H9 (cell line): ENCODE measurements around the gene MED13L. TPM values are rescaled to one million over a fixed set of nuclear protein-coding genes. Genes with fewer than 3 reads are reported as not detected.
"Not testable (repeated sequence)": the region's sequence is repeated elsewhere in the genome, so short reads cannot be mapped to it uniquely, and the experiment has no call there.

Source experiments
- DNase-seq: peaks from one replicate; pipeline ENCODE4 v3.0.0-alpha.2; 2017
- H2AFZ ChIP-seq: one replicate; pipeline ENCODE4 v1.6.1; 2013; ENCODE audit warnings: mild to moderate bottlenecking, low read length, control low read depth, moderate library complexity
- H2AK5ac ChIP-seq: 2 replicates; pipeline ENCODE4 v1.6.1; 2013; ENCODE audit warnings: low read length, control low read depth, mixed read lengths; ENCODE audit not compliant: insufficient read length
- H2BK120ac ChIP-seq: one replicate; pipeline ENCODE4 v1.6.1; 2013; ENCODE audit warnings: low read depth, mild to moderate bottlenecking, low read length, control low read depth, inconsistent platforms; ENCODE audit not compliant: poor library complexity, severe bottlenecking
- H2BK12ac ChIP-seq: 2 replicates; pipeline ENCODE4 v1.6.1; 2013; ENCODE audit warnings: low read length, control low read depth, mixed read lengths, low read depth; ENCODE audit not compliant: insufficient read length
- H2BK15ac ChIP-seq: 2 replicates; pipeline ENCODE4 v1.6.1; 2013; ENCODE audit warnings: low read depth, low read length, control low read depth
- H2BK20ac ChIP-seq: one replicate; pipeline ENCODE4 v1.6.1; 2013; ENCODE audit warnings: low read depth, mild to moderate bottlenecking, low read length, control low read depth, inconsistent platforms; ENCODE audit not compliant: poor library complexity, severe bottlenecking
- H2BK5ac ChIP-seq: 2 replicates; pipeline ENCODE4 v1.6.1; 2013; ENCODE audit warnings: low read length, control low read depth, mixed read lengths; ENCODE audit not compliant: insufficient read length
- H3K14ac ChIP-seq: 2 replicates; pipeline ENCODE4 v1.6.1; 2013; ENCODE audit warnings: low read length, control low read depth; ENCODE audit not compliant: insufficient read depth
- H3K18ac ChIP-seq: 2 replicates; pipeline ENCODE4 v1.6.1; 2013; ENCODE audit warnings: low read depth, mild to moderate bottlenecking, mixed read lengths, low read length, control low read depth; ENCODE audit not compliant: insufficient read length
- H3K23ac ChIP-seq: 2 replicates; pipeline ENCODE4 v1.6.1; 2013; ENCODE audit warnings: low read length, control low read depth, mixed read lengths, low read depth; ENCODE audit not compliant: insufficient read length
- H3K23me2 ChIP-seq: 2 replicates; pipeline ENCODE4 v1.6.1; 2013; ENCODE audit warnings: low read depth, mild to moderate bottlenecking, mixed read lengths, low read length, control low read depth; ENCODE audit not compliant: insufficient read length, poor library complexity, severe bottlenecking
- H3K27ac ChIP-seq: 2 replicates; pipeline ENCODE4 v1.5.1; 2013; ENCODE audit warnings: low read length, control low read depth, mixed read lengths, low read depth; ENCODE audit not compliant: insufficient read length
- H3K27me3 ChIP-seq: 2 replicates; pipeline ENCODE4 v1.6.1; 2013; ENCODE audit warnings: low read length, control low read depth, inconsistent platforms; ENCODE audit not compliant: insufficient read depth
- H3K4ac ChIP-seq: 2 replicates; pipeline ENCODE4 v1.6.1; 2013; ENCODE audit warnings: low read depth, mild to moderate bottlenecking, control low read depth, inconsistent platforms, low read length, moderate library complexity
- H3K4me1 ChIP-seq: 2 replicates; pipeline ENCODE4 v1.6.1; 2013; ENCODE audit warnings: low read length, control low read depth, inconsistent platforms; ENCODE audit not compliant: insufficient read depth
- H3K4me2 ChIP-seq: 2 replicates; pipeline ENCODE4 v1.6.1; 2013; ENCODE audit warnings: low read length, control low read depth, mixed read lengths; ENCODE audit not compliant: insufficient read length, insufficient read depth
- H3K56ac ChIP-seq: 2 replicates; pipeline ENCODE4 v1.6.1; 2013; ENCODE audit warnings: low read depth, mild to moderate bottlenecking, mixed read lengths, low read length, control low read depth; ENCODE audit not compliant: insufficient read length
- H3K79me1 ChIP-seq: 2 replicates; pipeline ENCODE4 v1.6.1; 2013; ENCODE audit warnings: low read depth, mild to moderate bottlenecking, moderate library complexity, low read length, control low read depth, inconsistent platforms; ENCODE audit not compliant: insufficient read depth, poor library complexity, severe bottlenecking
- H3K79me2 ChIP-seq: 2 replicates; pipeline ENCODE4 v1.6.1; 2013; ENCODE audit warnings: low read length, control low read depth, inconsistent platforms; ENCODE audit not compliant: insufficient read depth
- H3K9ac ChIP-seq: 2 replicates; pipeline ENCODE4 v1.6.1; 2013; ENCODE audit warnings: low read length, control low read depth, mixed read lengths; ENCODE audit not compliant: insufficient read length; ENCODE audit errors: extremely low read depth
- H3K9me3 ChIP-seq: one replicate; pipeline ENCODE4 v1.6.1; 2013; ENCODE audit warnings: low read depth, low read length, inconsistent platforms; ENCODE audit not compliant: control insufficient read depth
- H3T11ph ChIP-seq: one replicate; pipeline ENCODE4 v1.6.1; 2013; ENCODE audit warnings: mild to moderate bottlenecking, low read length, control low read depth, inconsistent platforms
- H4K20me1 ChIP-seq: one replicate; pipeline ENCODE4 v1.6.1; 2013; ENCODE audit not compliant: control insufficient read depth, insufficient read length, insufficient read depth
- H4K5ac ChIP-seq: 2 replicates; pipeline ENCODE4 v1.6.1; 2013; ENCODE audit warnings: low read depth, mild to moderate bottlenecking, mixed read lengths, low read length, control low read depth; ENCODE audit not compliant: insufficient read length
- H4K8ac ChIP-seq: replicated peaks from 2 replicates; pipeline ENCODE4 v1.6.1; 2013; ENCODE audit warnings: low read length, control low read depth, mixed read lengths, low read depth; ENCODE audit not compliant: insufficient read length
- H4K91ac ChIP-seq: 2 replicates; pipeline ENCODE4 v1.6.1; 2013; ENCODE audit warnings: low read depth, mild to moderate bottlenecking, moderate library complexity, mixed read lengths, low read length, control low read depth; ENCODE audit not compliant: insufficient read length
- H3K27ac Mint-ChIP-seq, 3 experiments: 2 replicates in 2 of 3; 3 replicates in 1 of 3; pipeline ENCODE4 v1.8.0; 2020 to 2021; ENCODE audit warnings: mixed read lengths in 3 of 3, mild to moderate bottlenecking in 1 of 3, moderate library complexity in 1 of 3
- H3K27me3 Mint-ChIP-seq: 2 replicates; pipeline ENCODE4 v1.8.0; 2021; ENCODE audit warnings: low read depth, mild to moderate bottlenecking, moderate library complexity, mixed read lengths
- H3K36me3 Mint-ChIP-seq, 3 experiments: 2 replicates in 2 of 3; 3 replicates in 1 of 3; pipeline ENCODE4 v1.8.0; 2020 to 2021; ENCODE audit warnings: low read depth in 3 of 3, mixed read lengths in 3 of 3; ENCODE audit not compliant: insufficient read depth in 1 of 3
- H3K4me1 Mint-ChIP-seq, 2 experiments: 2 replicates each; pipeline ENCODE4 v1.8.0; 2020; ENCODE audit warnings: mixed read lengths in 2 of 2
- H3K4me3 Mint-ChIP-seq, 2 experiments: 2 replicates in 1 of 2; 3 replicates in 1 of 2; pipeline ENCODE4 v1.8.0; 2020 to 2021; ENCODE audit warnings: mild to moderate bottlenecking in 2 of 2, mixed read lengths in 2 of 2, moderate library complexity in 1 of 2
- H3K9me3 Mint-ChIP-seq, 2 experiments: 2 replicates in 1 of 2; 3 replicates in 1 of 2; pipeline ENCODE4 v1.8.0; 2020; ENCODE audit warnings: mild to moderate bottlenecking in 2 of 2, mixed read lengths in 2 of 2, moderate library complexity in 1 of 2
- CTCF ChIP-seq: fragments of 200-600 bp; sonication (generic); conservative IDR thresholded peaks from 3 replicates; pipeline ENCODE4 v1.8.0; 2021; ENCODE audit warnings: antibody characterized with exemption, mild to moderate bottlenecking
- WGBS: extraction: QIAGEN DNeasy Blood & Tissue Kit; methylation state at CpG from one replicate; pipeline ENCODE4 v1.1.7; 2013; ENCODE audit warnings: missing lambda C conversion rate, low lambda C conversion rate, mixed read lengths; ENCODE audit not compliant: insufficient read length; ENCODE audit errors: extremely low coverage; 5-methylcytosine and 5-hydroxymethylcytosine counted together
- total RNA-seq: library from RNA; stranded (reverse); gene quantifications from 2 replicates; pipeline ENCODE4 v1.2.1, GENCODE V29; 2021

The MED13L gene
- total RNA-seq, 1 experiment from 2014 or later: 52.4 TPM

- no peak overlapping the region for H3K27ac Mint-ChIP-seq
- TF ChIP-seq CTCF: no peak
- H3K4me2 ChIP-seq: no peak overlapping the region
These were observed 298.1 kb downstream of the MED13L start for GRCh38 chr12:115979351-115979750.

GRCh38 chr12:115976829-115977228, 300.7 kb downstream of the MED13L start:
- H3K27ac ChIP-seq, H3K23me2 ChIP-seq, H4K8ac ChIP-seq, H3K56ac ChIP-seq, H3K27me3 Mint-ChIP-seq, H3K27ac Mint-ChIP-seq, H3K9me3 Mint-ChIP-seq, H4K20me1 ChIP-seq, DNase-seq, H4K5ac ChIP-seq, H3K79me1 ChIP-seq, H3K4ac ChIP-seq, H2BK12ac ChIP-seq, H3K14ac ChIP-seq, H3K4me3 Mint-ChIP-seq, H3K9ac ChIP-seq, H3K4me2 ChIP-seq, H3K9me3 ChIP-seq, H2AK5ac ChIP-seq, H3K79me2 ChIP-seq, H3K18ac ChIP-seq, H2BK20ac ChIP-seq, H2BK5ac ChIP-seq, H3K27me3 ChIP-seq, H2AFZ ChIP-seq, H3K4me1 ChIP-seq, H2BK120ac ChIP-seq, H3T11ph ChIP-seq, H3K23ac ChIP-seq, H4K91ac ChIP-seq, H2BK15ac ChIP-seq: not testable (repeated sequence)
- H3K36me3 Mint-ChIP-seq: peaks cover 6 to 33% (median 26%) of the 10 kb centered on the region in 3 experiments; a peak in 6 of 7 replicates
- no CpG with 5 or more reads among the region's 2 CpGs for WGBS
- peaks cover 11 to 14% of the 10 kb centered on the region in 2 experiments for H3K4me1 Mint-ChIP-seq

More at GRCh38 chr12:115979351-115979750, 298.1 kb downstream of the MED13L start:
- Histone ChIP-seq H3K56ac (no peak overlapping the region), H3K27me3 (no peaks in the 10 kb centered on the region), H3K18ac (no peak overlapping the region), H2AK5ac (no peak overlapping the region), H2BK5ac (no peak overlapping the region), H3K23me2 (no peaks in the 10 kb centered on the region), H4K5ac (no peak overlapping the region), H3K4me1 (no peaks in the 10 kb centered on the region), H3K79me2 (0 out of 2 replicates have a peak, but pooled peaks cover 2% of the 10 kb centered on the region), H3K4ac (no peak overlapping the region), H4K20me1 (no peaks in the 10 kb centered on the region), H3K14ac (no peak overlapping the region), H3K79me1 (no peaks in the 10 kb centered on the region), H3T11ph (no peak overlapping the region), H2AFZ (no peak overlapping the region), H3K9ac (no peak overlapping the region), H2BK15ac (no peak overlapping the region), H3K27ac (no peak overlapping the region), H2BK20ac (no peak overlapping the region), H4K91ac (no peak overlapping the region), H4K8ac (no peak overlapping the region), H3K9me3 (no peaks in the 10 kb centered on the region), H3K23ac (no peak overlapping the region), H2BK120ac (no peak overlapping the region), H2BK12ac (no peak overlapping the region)
- Mint-ChIP-seq H3K27me3 (no peaks in the 10 kb centered on the region), H3K9me3 (no peaks in the 10 kb centered on the region), H3K4me3 (no peak overlapping the region), H3K4me1 (peaks cover 11 to 12% of the 10 kb centered on the region in 2 experiments), H3K36me3 (peaks cover 5 to 37% (median 37%) of the 10 kb centered on the region in 3 experiments; a peak in 6 of 7 replicates)
- DNase-seq: no peak
